ENCODE results near the gene PDE6D. TPM values are rescaled to one million over a fixed set of nuclear protein-coding genes. Genes with fewer than 3 reads are reported as not detected.

Gene PDE6D
- total RNA-seq, 4 donors from 2014 or later = 13.0 to 25.3 (median 18.1) TPM

GRCh38 chr2:231810905-231811304 lies 29.8 kb upstream of the PDE6D start:
- intact Hi-C loops (cut with DNase I; ENCODE audit: low total_unique reads) = no loop called here
- no peak for DNase-seq (ENCODE audit: low spot score in 2 of 2)
- H3K4me3 ChIP-seq (ENCODE audit: low read depth, poor library complexity, severe bottlenecking) = no peak overlapping the region
- no peak for TF ChIP-seq POLR2A (IDR thresholded peaks at IDR 0.05)
- TF ChIP-seq, protein P1, sequence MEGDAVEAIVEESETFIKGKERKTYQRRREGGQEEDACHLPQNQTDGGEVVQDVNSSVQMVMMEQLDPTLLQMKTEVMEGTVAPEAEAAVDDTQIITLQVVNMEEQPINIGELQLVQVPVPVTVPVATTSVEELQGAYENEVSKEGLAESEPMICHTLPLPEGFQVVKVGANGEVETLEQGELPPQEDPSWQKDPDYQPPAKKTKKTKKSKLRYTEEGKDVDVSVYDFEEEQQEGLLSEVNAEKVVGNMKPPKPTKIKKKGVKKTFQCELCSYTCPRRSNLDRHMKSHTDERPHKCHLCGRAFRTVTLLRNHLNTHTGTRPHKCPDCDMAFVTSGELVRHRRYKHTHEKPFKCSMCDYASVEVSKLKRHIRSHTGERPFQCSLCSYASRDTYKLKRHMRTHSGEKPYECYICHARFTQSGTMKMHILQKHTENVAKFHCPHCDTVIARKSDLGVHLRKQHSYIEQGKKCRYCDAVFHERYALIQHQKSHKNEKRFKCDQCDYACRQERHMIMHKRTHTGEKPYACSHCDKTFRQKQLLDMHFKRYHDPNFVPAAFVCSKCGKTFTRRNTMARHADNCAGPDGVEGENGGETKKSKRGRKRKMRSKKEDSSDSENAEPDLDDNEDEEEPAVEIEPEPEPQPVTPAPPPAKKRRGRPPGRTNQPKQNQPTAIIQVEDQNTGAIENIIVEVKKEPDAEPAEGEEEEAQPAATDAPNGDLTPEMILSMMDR (IDR thresholded peaks at IDR 0.05) = no peak

- no peak for DNase-seq (ENCODE audit: low spot score in 2 of 2)
- intact Hi-C loops (cut with DNase I; ENCODE audit: low total_unique reads) = no loop called here
- WGBS, 2 donors = 58 to 67% methylated on average over 2 of the region's 2 CpGs
- no peak overlapping the region for H3K4me3 ChIP-seq (ENCODE audit: low read depth, poor library complexity, severe bottlenecking)
- TF ChIP-seq, protein P1 (IDR thresholded peaks at IDR 0.05) = no peak
- no peak for TF ChIP-seq POLR2A (IDR thresholded peaks at IDR 0.05)
These were observed 25.9 kb upstream of the PDE6D start for GRCh38 chr2:231807020-231807419.

GRCh38 chr2:231803501-231804138 lies 22.5 kb upstream of the PDE6D start:
- 95% methylated on average over 9 of the region's 9 CpGs for WGBS, 2 donors
- no peak for TF ChIP-seq POLR2A (IDR thresholded peaks at IDR 0.05)
- TF ChIP-seq, protein P1 (IDR thresholded peaks at IDR 0.05) = no peak
- no peak overlapping the region for H3K4me3 ChIP-seq (ENCODE audit: low read depth, poor library complexity, severe bottlenecking)
- no peak for DNase-seq (ENCODE audit: low spot score in 2 of 2)
- intact Hi-C loops (cut with DNase I; ENCODE audit: low total_unique reads) = no loop called here

- intact Hi-C loops (cut with DNase I; ENCODE audit: low total_unique reads) = no loop called here
- 50 to 57% methylated on average over 6 of the region's 6 CpGs for WGBS, 2 donors
- no peak overlapping the region for H3K4me3 ChIP-seq (ENCODE audit: low read depth, poor library complexity, severe bottlenecking)
- DNase-seq (ENCODE audit: low spot score in 2 of 2) = no peak
- TF ChIP-seq, protein P1 (IDR thresholded peaks at IDR 0.05) = no peak
These were observed 19.5 kb upstream of the PDE6D start for GRCh38 chr2:231800493-231801091.

DNA sequence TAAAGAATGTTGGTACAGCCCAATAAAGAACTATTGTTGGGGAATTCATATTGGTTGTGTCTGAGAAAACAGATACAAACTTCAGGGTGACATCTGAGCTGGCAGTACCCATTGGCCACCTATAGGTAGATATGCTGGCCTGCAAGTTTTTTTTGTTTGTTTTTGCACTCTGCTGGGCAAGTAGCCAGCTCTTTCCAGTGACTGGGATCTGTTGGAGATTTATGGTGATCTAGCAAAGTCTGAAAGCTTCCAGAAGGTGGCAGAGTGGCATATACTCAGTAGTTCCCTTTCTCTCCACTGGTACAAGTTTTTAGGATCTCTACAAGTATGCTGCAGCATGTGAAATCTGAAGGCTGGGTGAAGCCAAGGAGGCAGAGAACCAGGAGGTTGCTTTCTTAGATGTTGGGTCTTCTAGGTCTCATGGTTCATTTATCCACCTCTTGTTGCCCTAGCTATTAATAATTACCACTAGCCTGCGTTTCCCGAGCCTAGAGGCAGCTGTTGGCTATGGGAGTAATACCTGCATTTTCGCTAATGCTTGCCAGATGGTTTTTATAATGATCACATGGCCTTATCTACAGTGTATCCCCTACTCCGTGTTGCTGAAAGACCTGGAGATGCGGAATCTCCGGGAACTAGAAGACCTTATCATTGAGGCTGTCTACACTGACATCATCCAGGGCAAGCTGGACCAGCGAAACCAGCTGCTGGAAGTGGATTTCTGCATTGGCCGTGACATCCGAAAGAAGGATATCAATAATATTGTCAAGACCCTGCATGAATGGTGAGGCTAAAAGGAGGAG lies 14.6 kb upstream of the PDE6D start:
- H3K4me3 ChIP-seq (ENCODE audit: low read depth, poor library complexity, severe bottlenecking) = no peak overlapping the region
- TF ChIP-seq POLR2A (IDR thresholded peaks at IDR 0.05) = no peak
- TF ChIP-seq, protein P1 (IDR thresholded peaks at IDR 0.05) = no peak
- WGBS, 2 donors = 91 to 92% methylated on average over 9 of the region's 9 CpGs
- DNase-seq (ENCODE audit: low spot score in 2 of 2) = no peak
- intact Hi-C loops (cut with DNase I; ENCODE audit: low total_unique reads) = no loop called here

Data from lower leg skin (tissue), 4 donors.